WERI-Rb-1 (cell line): ENCODE measurements around the gene SYNE4.

Experiments
- DNase-seq: peaks from one replicate; pipeline ENCODE4 v3.0.0-alpha.2; 2020
- H3K27ac ChIP-seq: fragments of 250-450 bp; sonication (Bioruptor Pico); 2 replicates; pipeline ENCODE4 v1.5.1; 2020; ENCODE audit warnings: mild to moderate bottlenecking, moderate library complexity
- H3K27me3 ChIP-seq: fragments of 250-450 bp; sonication (Bioruptor Pico); 2 replicates; pipeline ENCODE4 v1.5.1; 2021; ENCODE audit warnings: mild to moderate bottlenecking, low read depth, moderate library complexity; ENCODE audit not compliant: insufficient read depth, severe bottlenecking
- H3K36me3 ChIP-seq: fragments of 250-450 bp; sonication (Bioruptor Pico); 2 replicates; pipeline ENCODE4 v1.5.1; 2020; ENCODE audit warnings: mild to moderate bottlenecking, moderate library complexity
- H3K4me3 ChIP-seq: 2 replicates; pipeline ENCODE4 v1.5.1; 2011; ENCODE audit warnings: low read depth, mild to moderate bottlenecking, control low read depth, low read length
- H3K9me3 ChIP-seq: fragments of 250-450 bp; sonication (Bioruptor Pico); 2 replicates; pipeline ENCODE4 v1.5.1; 2021; ENCODE audit warnings: mild to moderate bottlenecking, moderate library complexity; ENCODE audit not compliant: severe bottlenecking
- TF ChIP-seq, protein P1 (sequence below): IDR thresholded peaks from 2 replicates; pipeline ENCODE4 v1.5.1; 2011; ENCODE audit warnings: low read depth, mild to moderate bottlenecking, control low read depth, inconsistent platforms, low read length

Gene SYNE4

DNA sequence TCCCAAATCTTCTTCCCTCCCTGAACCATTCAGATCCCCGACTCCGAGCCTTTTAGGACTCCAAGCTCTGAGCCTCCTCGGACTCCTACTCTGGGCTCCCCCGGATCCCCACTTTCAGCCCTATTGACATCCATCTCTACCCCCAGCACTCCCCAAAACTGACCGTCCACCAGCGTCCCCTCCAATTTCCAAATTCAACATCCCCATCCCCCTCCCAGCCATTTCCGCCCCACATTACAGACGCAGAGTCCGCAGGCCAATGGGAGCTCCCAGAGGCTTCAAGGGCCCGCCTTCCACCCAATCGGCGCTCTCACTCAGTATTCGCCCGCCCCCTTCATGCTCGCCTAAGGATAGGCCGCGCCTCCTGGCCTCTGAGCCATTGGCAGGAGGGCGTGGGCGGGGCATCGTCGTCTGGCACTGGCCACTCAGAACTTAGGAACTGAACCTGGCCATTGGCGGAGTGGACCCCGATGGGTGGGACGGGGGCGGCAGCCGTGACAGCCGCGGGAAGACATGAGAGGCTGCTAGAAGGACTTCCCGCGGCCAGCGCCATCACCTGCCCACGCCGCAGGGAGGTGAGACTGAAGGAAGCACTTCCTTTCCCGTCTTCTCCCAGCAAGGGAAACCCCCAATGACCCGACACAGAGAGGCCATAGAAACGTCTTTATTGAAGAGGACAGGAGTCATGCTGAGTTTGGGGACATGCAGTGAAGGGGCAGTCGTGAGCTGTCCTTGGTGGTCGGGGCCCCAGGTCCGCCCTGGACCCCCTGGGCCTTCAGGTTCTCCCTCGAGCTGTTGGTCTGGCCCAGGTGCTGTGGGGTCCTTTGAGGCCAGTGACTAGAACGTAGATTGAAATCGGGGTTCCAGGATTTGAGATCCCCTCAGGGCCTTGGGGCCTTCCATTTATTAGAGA lies 5.7 kb upstream of the SYNE4 start, which contains the start of gene ALKBH6:
Gene ALKBH6, minus strand, starts transcription at position 202 of the 913 bp plus-strand sequence. CDS start 816 bp downstream, outside the sequence.
- DNase-seq: peak; percentile 99
- TF ChIP-seq, protein P1, sequence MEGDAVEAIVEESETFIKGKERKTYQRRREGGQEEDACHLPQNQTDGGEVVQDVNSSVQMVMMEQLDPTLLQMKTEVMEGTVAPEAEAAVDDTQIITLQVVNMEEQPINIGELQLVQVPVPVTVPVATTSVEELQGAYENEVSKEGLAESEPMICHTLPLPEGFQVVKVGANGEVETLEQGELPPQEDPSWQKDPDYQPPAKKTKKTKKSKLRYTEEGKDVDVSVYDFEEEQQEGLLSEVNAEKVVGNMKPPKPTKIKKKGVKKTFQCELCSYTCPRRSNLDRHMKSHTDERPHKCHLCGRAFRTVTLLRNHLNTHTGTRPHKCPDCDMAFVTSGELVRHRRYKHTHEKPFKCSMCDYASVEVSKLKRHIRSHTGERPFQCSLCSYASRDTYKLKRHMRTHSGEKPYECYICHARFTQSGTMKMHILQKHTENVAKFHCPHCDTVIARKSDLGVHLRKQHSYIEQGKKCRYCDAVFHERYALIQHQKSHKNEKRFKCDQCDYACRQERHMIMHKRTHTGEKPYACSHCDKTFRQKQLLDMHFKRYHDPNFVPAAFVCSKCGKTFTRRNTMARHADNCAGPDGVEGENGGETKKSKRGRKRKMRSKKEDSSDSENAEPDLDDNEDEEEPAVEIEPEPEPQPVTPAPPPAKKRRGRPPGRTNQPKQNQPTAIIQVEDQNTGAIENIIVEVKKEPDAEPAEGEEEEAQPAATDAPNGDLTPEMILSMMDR: no peak
- peak within 1 kb of the TSS; percentile 73 for H3K27ac ChIP-seq
- peak within 1 kb of the TSS; percentile 75 for H3K4me3 ChIP-seq
- peaks cover 8% of the 10 kb centered on the region for H3K36me3 ChIP-seq
- H3K27me3 ChIP-seq: no peaks in the 10 kb centered on the region
- no peaks in the 10 kb centered on the region for H3K9me3 ChIP-seq

DNA sequence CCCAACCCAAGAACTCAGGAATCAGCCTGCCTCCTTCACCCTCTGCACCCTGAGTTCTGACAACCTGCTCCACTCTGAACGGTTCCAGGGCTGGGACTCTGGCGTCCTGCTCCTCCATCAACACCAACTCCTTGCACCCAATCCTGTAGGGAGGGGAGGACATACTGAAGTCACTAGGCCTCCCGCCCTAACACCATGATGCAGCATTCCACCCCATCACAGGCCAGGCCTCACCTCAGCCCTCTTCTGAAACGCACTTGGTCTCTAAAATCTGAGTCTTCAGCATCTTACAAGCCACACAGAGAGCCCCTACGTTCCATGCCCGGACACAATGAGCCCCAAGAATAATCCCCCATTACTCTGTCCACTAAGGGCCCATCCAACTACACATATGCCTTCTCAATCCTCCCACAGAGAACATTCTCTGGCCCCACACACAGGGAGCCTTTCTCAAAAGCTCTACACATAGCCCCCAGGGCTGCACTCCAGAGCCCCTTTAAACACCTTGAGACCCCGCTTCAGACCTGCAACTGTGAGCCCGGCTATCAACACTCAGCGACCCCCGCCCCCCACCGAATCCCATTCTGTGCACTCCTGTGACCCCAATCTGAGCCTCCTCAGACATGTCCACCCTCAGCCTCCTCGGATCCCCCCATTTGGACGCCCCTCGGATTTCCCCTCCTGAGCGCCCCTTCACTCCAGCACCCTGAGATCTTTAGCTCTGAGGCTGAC lies 4.8 kb upstream of the SYNE4 start:
- DNase-seq: no peak
- Histone ChIP-seq H3K36me3 (peaks cover 4% of the 10 kb centered on the region; the same call in 1 of the 2 replicates), H3K4me3 (peak overlapping the region; percentile 75), H3K9me3 (no peaks in the 10 kb centered on the region), H3K27ac (peak overlapping the region; percentile 73), H3K27me3 (no peaks in the 10 kb centered on the region)
- TF ChIP-seq, protein P1: no peak

DNA sequence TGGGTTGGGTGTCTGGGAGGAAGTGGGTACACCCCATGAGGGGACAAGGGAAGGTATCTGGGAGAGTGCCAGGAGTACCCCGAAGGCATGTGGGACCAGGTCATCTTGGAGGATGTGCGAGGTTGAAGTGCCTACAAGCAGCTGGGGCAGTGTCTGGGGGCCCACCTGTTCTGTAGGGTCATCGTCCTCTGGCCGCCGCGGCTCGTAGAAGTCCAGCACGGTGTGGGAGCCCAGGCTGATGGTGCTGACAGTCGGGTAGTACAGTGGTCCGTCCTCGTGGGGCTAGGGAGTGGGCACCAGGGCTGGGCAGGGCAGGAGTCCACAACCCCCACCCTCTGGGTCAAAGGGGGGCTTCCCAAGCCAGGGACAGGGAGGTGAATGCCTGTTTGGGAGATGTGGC lies 1.8 kb upstream of the SYNE4 start:
- Histone ChIP-seq H3K27me3 (no peaks in the 10 kb centered on the region), H3K27ac (no peak overlapping the region), H3K4me3 (no peak overlapping the region), H3K9me3 (no peaks in the 10 kb centered on the region), H3K36me3 (no peaks in the 10 kb centered on the region)
- TF ChIP-seq, protein P1: no peak
- DNase-seq: no peak

DNA sequence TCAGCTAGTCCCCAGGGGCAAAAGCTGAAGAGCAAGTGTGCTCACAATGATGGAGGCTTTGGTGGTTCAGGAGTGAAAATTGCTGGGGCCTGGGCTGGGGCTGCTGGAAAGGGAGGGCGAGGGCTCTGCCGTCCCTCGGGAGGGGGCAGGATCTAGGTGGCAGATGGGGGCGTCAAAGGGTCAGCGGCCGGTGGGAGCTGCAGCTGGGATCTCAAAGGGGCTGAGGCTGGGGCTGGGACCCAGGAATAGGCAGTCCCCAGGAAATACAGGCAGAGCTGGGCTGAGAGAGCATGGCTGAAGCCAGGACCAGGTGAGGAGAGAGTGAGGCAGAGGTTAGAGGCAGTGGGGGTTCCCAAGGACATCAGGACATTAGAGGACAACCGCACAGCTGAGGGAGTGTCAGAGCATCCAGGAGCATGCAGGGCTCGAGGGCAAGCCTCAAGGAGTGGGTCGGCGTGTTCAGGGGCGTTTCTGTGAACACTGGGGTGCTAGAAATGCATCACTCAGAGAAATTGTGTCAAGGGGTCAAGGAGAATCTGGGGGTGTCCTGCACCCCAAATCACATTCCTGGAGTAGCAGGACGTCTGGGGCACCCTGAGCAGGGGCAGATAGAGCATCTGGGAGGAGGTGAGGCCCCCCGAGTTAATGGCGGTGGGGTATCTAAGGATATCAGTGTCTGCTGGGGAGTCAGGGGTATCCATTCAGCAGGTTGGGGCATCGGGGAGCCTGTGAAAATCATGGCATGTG lies 1.2 kb upstream of the SYNE4 start:
- TF ChIP-seq, protein P1: no peak
- peak overlapping the region; percentile 37 for H3K4me3 ChIP-seq
- H3K9me3 ChIP-seq: no peaks in the 10 kb centered on the region
- no peak for DNase-seq
- no peaks in the 10 kb centered on the region for H3K36me3 ChIP-seq
- no peaks in the 10 kb centered on the region for H3K27me3 ChIP-seq
- no peak overlapping the region for H3K27ac ChIP-seq

DNA sequence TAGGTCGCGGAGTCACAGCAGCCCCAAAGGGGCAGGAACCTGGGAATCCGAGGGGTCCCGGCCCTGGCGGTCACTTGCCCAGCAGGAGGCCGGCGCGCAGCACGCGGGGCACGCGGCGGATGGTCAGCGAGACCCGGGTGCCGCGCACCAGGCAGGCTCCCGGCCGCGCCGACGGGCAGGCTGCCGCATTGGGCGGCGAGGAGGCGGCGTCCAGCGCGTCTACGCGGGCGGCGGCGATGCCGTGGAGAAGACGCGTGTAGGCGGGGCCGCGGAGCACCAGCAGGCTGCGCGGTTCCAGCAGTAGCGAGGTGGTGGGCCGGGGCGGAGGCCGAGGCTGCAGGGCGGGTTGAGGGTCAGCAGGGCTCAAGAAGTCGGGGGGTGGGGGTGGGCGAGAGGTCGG lies 607 bp upstream of the SYNE4 start:
- peak; percentile 52 for DNase-seq
- H3K27ac ChIP-seq: peak overlapping the region; percentile 54; the same call in 1 of the 2 replicates
- no peaks in the 10 kb centered on the region for H3K9me3 ChIP-seq
- TF ChIP-seq, protein P1: no peak
- peak overlapping the region; percentile 37 for H3K4me3 ChIP-seq
- H3K27me3 ChIP-seq: no peaks in the 10 kb centered on the region
- H3K36me3 ChIP-seq: no peaks in the 10 kb centered on the region
